Measurements from ENCODE around the gene THUMPD2. TPM values are rescaled to one million over a fixed set of nuclear protein-coding genes. Genes with fewer than 3 reads are reported as not detected.

The THUMPD2 gene
- total RNA-seq, 1 donor from 2014 or later, result 10.3 TPM

DNA sequence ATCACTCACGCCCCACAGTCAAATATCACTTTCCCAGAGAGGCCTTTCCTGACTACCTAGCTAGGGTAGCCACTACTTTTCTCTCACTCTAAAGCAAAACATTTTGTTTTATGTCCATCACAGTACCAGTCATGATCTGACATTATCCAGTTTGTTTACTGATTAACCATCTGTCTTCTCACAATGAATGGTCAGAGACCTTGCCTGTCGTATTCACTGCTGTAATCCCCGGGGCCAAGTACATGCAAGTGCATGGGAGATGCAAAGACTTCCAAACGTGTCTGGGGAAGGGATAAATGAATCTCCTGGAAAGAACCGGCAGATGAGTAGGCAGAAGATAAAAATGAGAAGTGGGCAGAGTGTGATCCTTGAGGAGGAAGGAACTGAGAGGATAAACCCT is 39.7 kb downstream of the THUMPD2 start:
- Histone ChIP-seq H3K27me3 (no peaks in the 10 kb centered on the region), H3K27ac (no peak overlapping the region), H3K4me3 (no peak overlapping the region), H3K9me3 (no peaks in the 10 kb centered on the region), H3K36me3 (peaks cover 4 to 60% of the 10 kb centered on the region in 2 donors), H3K4me1 (peaks cover 6% of the 10 kb centered on the region)
- DNase-seq (ENCODE audit: extremely low spot score in 2 of 2), result no peak
- intact Hi-C loops (cut with DNase I), result no loop called here
- TF ChIP-seq POLR2A (IDR thresholded peaks at IDR 0.05) (no peak), POLR2AphosphoS5 (IDR thresholded peaks at IDR 0.05; ENCODE audit: insufficient read depth in 1 of 2, low read depth in 1 of 2) (no peak)
- TF ChIP-seq, protein P1, sequence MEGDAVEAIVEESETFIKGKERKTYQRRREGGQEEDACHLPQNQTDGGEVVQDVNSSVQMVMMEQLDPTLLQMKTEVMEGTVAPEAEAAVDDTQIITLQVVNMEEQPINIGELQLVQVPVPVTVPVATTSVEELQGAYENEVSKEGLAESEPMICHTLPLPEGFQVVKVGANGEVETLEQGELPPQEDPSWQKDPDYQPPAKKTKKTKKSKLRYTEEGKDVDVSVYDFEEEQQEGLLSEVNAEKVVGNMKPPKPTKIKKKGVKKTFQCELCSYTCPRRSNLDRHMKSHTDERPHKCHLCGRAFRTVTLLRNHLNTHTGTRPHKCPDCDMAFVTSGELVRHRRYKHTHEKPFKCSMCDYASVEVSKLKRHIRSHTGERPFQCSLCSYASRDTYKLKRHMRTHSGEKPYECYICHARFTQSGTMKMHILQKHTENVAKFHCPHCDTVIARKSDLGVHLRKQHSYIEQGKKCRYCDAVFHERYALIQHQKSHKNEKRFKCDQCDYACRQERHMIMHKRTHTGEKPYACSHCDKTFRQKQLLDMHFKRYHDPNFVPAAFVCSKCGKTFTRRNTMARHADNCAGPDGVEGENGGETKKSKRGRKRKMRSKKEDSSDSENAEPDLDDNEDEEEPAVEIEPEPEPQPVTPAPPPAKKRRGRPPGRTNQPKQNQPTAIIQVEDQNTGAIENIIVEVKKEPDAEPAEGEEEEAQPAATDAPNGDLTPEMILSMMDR (IDR thresholded peaks at IDR 0.05), result no peak

DNA sequence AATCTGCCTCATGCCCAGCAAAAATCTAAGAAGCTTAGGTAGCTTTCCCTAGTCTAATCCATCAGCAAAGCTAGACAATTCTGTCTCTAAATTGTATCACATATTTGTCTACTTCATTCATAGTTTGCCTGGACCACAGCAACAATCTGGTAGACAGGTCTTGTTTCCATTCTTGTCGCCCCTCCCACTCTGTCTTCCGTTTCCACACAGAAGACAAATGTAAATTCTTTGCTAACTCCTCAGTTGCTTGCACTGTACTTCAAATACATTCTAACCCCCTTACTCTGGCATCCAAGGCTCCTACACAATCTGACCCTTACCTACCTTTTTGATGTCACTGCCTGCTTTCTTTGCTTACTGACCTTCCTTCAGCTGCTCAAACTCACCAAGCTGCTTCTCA is 40.1 kb downstream of the THUMPD2 start:
- Histone ChIP-seq H3K36me3 (peaks cover 4 to 60% of the 10 kb centered on the region in 2 donors), H3K27me3 (no peaks in the 10 kb centered on the region), H3K9me3 (no peaks in the 10 kb centered on the region), H3K4me1 (peaks cover 6% of the 10 kb centered on the region), H3K27ac (no peak overlapping the region), H3K4me3 (no peak overlapping the region)
- TF ChIP-seq, protein P1 (IDR thresholded peaks at IDR 0.05), result no peak
- TF ChIP-seq POLR2A (IDR thresholded peaks at IDR 0.05) (no peak), POLR2AphosphoS5 (IDR thresholded peaks at IDR 0.05; ENCODE audit: insufficient read depth in 1 of 2, low read depth in 1 of 2) (no peak)
- intact Hi-C loops (cut with DNase I), result no loop called here
- DNase-seq (ENCODE audit: extremely low spot score in 2 of 2), result no peak

DNA sequence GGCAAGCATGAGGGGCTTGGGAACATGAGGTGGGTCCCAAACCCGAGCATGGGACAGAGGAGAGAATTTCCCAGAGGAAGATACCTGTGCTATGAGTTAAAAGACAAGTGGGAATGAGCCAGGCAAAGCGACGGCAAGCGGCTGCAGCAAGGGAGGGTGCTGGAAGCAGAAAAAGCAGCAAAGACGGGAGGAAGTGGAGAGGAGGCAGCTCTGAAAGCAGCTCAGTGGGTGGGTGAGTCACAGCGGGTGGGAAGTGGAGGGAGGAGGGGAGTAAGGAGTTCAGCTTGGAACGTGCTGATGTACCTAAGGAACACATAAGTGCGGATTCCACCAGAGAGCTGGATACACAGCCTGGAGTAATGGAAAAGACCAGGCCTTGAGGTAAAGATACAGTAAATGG is 41.4 kb downstream of the THUMPD2 start:
- peaks cover 6% of the 10 kb centered on the region for H3K4me1 ChIP-seq
- no peak overlapping the region for H3K27ac ChIP-seq
- DNase-seq (ENCODE audit: extremely low spot score in 2 of 2), result no peak
- TF ChIP-seq POLR2AphosphoS5 (IDR thresholded peaks at IDR 0.05; ENCODE audit: insufficient read depth in 1 of 2, low read depth in 1 of 2) (no peak), POLR2A (IDR thresholded peaks at IDR 0.05) (no peak)
- TF ChIP-seq, protein P1 (IDR thresholded peaks at IDR 0.05), result no peak
- no peaks in the 10 kb centered on the region for H3K9me3 ChIP-seq
- peaks cover 4 to 48% of the 10 kb centered on the region in 2 donors for H3K36me3 ChIP-seq
- no peaks in the 10 kb centered on the region for H3K27me3 ChIP-seq
- intact Hi-C loops (cut with DNase I), result no loop called here
- H3K4me3 ChIP-seq, result no peak overlapping the region

DNA sequence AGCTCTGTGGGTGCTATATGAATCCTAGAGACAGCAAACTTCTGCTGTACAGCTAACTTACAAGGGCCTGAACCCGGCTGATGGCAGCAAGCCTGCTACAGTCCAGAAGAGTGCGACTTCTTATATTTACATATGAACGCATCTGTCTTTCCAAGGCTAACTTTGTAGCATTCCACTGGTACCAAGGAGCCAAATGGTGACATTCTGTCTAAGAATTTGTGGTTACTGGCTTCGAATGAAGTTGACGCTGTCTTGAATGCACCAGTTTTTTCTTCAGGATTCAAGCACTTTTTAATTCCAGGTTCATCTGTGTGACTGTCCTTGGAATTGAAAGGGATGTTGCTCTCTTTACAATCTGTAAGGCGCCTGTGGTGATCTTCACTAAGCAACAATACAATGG is 42.4 kb downstream of the THUMPD2 start:
- intact Hi-C loops (cut with DNase I), result no loop called here
- no peak for TF ChIP-seq POLR2A (IDR thresholded peaks at IDR 0.05)
- TF ChIP-seq, protein P1 (IDR thresholded peaks at IDR 0.05), result no peak
- TF ChIP-seq POLR2AphosphoS5 (IDR thresholded peaks at IDR 0.05; ENCODE audit: insufficient read depth in 1 of 2, low read depth in 1 of 2), result no peak
- H3K27ac ChIP-seq, result no peak overlapping the region
- peaks cover 4 to 45% of the 10 kb centered on the region in 2 donors for H3K36me3 ChIP-seq
- H3K9me3 ChIP-seq, result no peaks in the 10 kb centered on the region
- no peak overlapping the region for H3K4me3 ChIP-seq
- H3K4me1 ChIP-seq, result peaks cover 6% of the 10 kb centered on the region
- DNase-seq (ENCODE audit: extremely low spot score in 2 of 2), result no peak
- no peaks in the 10 kb centered on the region for H3K27me3 ChIP-seq

DNA sequence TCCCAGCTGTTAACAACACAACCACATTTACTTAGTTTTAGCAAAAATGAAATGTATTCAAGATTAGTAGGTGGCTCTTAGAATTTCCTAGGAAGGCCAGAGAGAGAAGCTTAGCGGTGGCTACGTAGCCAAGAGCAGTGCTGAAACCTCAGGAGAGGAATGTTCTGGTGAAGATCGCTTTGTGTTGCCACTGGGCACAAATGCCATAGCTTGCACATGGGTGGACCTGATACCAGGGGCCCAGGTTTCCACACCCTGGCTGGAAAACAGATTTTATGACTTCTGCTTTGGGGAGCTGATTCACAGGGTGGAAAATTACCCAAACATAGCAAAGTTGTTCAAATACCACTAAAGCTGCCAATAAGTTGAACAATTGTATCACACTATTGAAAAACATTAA is 43.4 kb downstream of the THUMPD2 start:
- Histone ChIP-seq H3K9me3 (no peaks in the 10 kb centered on the region), H3K36me3 (peaks cover 4 to 38% of the 10 kb centered on the region in 2 donors), H3K27me3 (no peaks in the 10 kb centered on the region), H3K27ac (no peak overlapping the region), H3K4me1 (peaks cover 6% of the 10 kb centered on the region), H3K4me3 (no peak overlapping the region)
- DNase-seq (ENCODE audit: extremely low spot score in 2 of 2), result no peak
- no peak for TF ChIP-seq POLR2AphosphoS5 (IDR thresholded peaks at IDR 0.05; ENCODE audit: insufficient read depth in 1 of 2, low read depth in 1 of 2)
- TF ChIP-seq, protein P1 (IDR thresholded peaks at IDR 0.05), result no peak
- no peak for TF ChIP-seq POLR2A (IDR thresholded peaks at IDR 0.05)
- intact Hi-C loops (cut with DNase I), result no loop called here
